ENCODE data around the gene FARS2. TPM values are rescaled to one million over a fixed set of nuclear protein-coding genes. Genes with fewer than 3 reads are reported as not detected.

FARS2 gene
- total and polyA plus RNA-seq, 10 donors: 9.0 to 27.4 (median 19.8) TPM

DNA sequence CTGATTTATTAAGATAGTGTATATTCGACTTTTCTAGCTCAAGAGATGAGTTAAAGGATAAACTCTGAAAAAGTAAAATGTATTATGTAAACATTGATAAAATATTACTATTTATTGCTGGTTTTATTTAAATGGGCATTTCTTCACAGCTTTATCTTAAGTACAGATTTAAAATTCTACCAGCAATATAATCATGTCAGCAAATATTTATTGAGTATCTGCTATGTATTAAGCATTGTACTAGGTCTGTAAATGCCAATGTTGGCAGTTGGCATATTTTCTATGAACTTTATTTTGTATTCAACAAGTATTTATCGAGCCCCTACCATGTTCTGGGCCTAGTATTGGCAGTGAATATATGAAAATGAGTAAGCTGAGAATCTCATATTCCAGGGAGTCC lies 231.0 kb downstream of the FARS2 start:
- Histone ChIP-seq H3K9me3 (no peaks in the 10 kb centered on the region), H3K36me3 (peaks cover 0 to 12% (median 0%) of the 10 kb centered on the region in 6 donors), H3K27me3 (replicated peaks in 1 of 7) (no peaks in the 10 kb centered on the region), H3K27ac (no peak overlapping the region), H3K4me3 (no peak overlapping the region), H3K4me1 (no peaks in the 10 kb centered on the region)
- no peak for DNase-seq
- no peak for TF ChIP-seq POLR2AphosphoS5 (IDR thresholded peaks at IDR 0.05)
- no peak for TF ChIP-seq POLR2A (IDR thresholded peaks at IDR 0.05)
- TF ChIP-seq, protein P1, sequence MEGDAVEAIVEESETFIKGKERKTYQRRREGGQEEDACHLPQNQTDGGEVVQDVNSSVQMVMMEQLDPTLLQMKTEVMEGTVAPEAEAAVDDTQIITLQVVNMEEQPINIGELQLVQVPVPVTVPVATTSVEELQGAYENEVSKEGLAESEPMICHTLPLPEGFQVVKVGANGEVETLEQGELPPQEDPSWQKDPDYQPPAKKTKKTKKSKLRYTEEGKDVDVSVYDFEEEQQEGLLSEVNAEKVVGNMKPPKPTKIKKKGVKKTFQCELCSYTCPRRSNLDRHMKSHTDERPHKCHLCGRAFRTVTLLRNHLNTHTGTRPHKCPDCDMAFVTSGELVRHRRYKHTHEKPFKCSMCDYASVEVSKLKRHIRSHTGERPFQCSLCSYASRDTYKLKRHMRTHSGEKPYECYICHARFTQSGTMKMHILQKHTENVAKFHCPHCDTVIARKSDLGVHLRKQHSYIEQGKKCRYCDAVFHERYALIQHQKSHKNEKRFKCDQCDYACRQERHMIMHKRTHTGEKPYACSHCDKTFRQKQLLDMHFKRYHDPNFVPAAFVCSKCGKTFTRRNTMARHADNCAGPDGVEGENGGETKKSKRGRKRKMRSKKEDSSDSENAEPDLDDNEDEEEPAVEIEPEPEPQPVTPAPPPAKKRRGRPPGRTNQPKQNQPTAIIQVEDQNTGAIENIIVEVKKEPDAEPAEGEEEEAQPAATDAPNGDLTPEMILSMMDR (IDR thresholded peaks at IDR 0.05 in 8 of 11, conservative IDR thresholded peaks at IDR 0.05 in 3 of 11): no peak
- intact Hi-C loops (cut with DNase I; ENCODE audit: low total_unique reads): no loop called here
- 86 to 96% (median 92%) methylated on average over 2 of the region's 2 CpGs for WGBS, 5 donors

DNA sequence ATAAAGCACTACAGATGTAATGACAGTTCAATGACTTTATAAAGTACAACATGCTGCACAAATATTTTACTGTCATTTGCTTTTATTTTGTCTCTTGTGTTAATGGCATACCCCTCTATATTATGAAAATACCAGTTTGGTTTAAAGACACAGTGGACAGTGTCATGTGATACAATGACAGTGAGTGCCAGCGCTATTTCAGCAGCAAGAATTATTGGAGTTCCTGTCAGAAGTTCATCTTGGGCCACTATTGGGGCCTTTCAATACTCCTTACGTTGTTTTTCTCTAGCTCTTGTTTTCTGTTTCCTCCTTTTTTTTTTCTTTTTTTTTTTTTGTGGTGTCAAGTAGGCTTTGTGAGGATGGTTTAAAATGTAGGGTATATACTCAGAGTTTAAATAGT lies 232.5 kb downstream of the FARS2 start:
- H3K27me3 ChIP-seq (replicated peaks in 1 of 7): no peaks in the 10 kb centered on the region
- H3K4me1 ChIP-seq: no peaks in the 10 kb centered on the region
- intact Hi-C loops (cut with DNase I; ENCODE audit: low total_unique reads): no loop called here
- no peak for TF ChIP-seq POLR2A (IDR thresholded peaks at IDR 0.05)
- TF ChIP-seq POLR2AphosphoS5 (IDR thresholded peaks at IDR 0.05): no peak
- TF ChIP-seq, protein P1 (IDR thresholded peaks at IDR 0.05 in 8 of 11, conservative IDR thresholded peaks at IDR 0.05 in 3 of 11): no peak
- WGBS, 5 donors: 78 to 90% (median 88%) methylated on average over 2 of the region's 2 CpGs
- no peak overlapping the region for H3K27ac ChIP-seq
- no peak overlapping the region for H3K4me3 ChIP-seq
- no peaks in the 10 kb centered on the region for H3K9me3 ChIP-seq
- DNase-seq: no peak
- peaks cover 0 to 4% (median 0%) of the 10 kb centered on the region in 6 donors for H3K36me3 ChIP-seq

DNA sequence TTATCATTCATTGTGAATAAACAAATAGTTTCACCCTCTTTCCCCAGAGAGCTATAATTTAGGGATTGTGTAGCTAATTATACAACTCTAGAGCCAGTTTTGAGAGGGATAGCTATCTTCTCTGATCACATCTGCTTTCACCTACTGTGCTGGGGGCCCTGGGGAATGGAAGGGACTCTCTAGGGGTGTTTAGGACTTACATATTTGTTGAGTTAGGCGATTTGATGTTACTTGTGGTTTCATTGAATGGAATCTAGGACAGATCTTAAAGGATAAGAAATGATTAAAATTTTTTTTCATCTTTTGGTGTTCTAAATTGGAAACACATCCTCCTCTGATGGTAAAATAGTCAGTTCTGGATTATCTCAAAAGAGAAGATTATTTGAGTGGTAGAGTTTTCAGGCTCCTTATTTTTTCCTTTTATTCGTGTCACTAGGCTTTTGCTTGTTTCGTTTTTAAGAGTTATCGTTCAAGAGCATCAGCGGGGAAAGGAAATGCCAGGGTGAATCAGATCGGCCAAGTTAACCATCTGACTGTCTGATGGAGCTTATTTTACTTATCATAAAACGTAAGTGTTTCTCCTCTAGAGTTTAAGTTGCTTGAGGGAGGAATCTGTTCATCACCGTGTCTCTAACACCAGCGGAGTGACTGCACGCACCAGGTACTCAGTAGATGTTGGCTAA lies 236.7 kb downstream of the FARS2 start:
- no peaks in the 10 kb centered on the region for H3K9me3 ChIP-seq
- no peaks in the 10 kb centered on the region for H3K4me1 ChIP-seq
- no peak for DNase-seq
- H3K27ac ChIP-seq: no peak overlapping the region
- no peak overlapping the region for H3K4me3 ChIP-seq
- 76 to 89% (median 85%) methylated on average over 10 of the region's 10 CpGs for WGBS, 5 donors
- intact Hi-C loops (cut with DNase I; ENCODE audit: low total_unique reads): no loop called here
- TF ChIP-seq POLR2A (IDR thresholded peaks at IDR 0.05) (no peak), POLR2AphosphoS5 (IDR thresholded peaks at IDR 0.05) (no peak)
- TF ChIP-seq, protein P1 (IDR thresholded peaks at IDR 0.05 in 8 of 11, conservative IDR thresholded peaks at IDR 0.05 in 3 of 11): no peak
- no peaks in the 10 kb centered on the region for H3K27me3 ChIP-seq (replicated peaks in 1 of 7)
- no peaks in the 10 kb centered on the region for H3K36me3 ChIP-seq

DNA sequence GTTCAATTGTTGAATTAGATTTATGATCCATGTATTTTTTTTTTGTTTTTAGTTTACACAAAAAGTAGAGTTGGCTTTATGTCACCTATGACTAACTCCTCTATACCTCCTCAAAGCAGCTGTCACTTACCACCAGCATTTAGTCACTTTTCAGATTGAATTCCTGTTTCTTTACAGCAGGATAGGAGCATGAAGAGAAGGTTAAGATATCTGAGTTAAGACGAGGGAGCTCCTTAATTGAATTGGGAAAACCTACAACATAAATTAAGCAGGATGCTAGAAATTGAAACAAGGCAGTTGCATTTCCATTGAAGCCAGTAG lies 237.2 kb downstream of the FARS2 start:
- TF ChIP-seq, protein P1 (IDR thresholded peaks at IDR 0.05 in 8 of 11, conservative IDR thresholded peaks at IDR 0.05 in 3 of 11): no peak
- TF ChIP-seq POLR2AphosphoS5 (IDR thresholded peaks at IDR 0.05) (no peak), POLR2A (IDR thresholded peaks at IDR 0.05) (no peak)
- DNase-seq: no peak
- intact Hi-C loops (cut with DNase I; ENCODE audit: low total_unique reads): no loop called here
- 85 to 95% (median 89%) methylated on average over 1 of the region's 1 CpG for WGBS, 5 donors
- no peaks in the 10 kb centered on the region for H3K9me3 ChIP-seq
- H3K4me1 ChIP-seq: no peaks in the 10 kb centered on the region
- H3K4me3 ChIP-seq: no peak overlapping the region
- no peaks in the 10 kb centered on the region for H3K36me3 ChIP-seq
- H3K27me3 ChIP-seq (replicated peaks in 1 of 7): no peaks in the 10 kb centered on the region
- H3K27ac ChIP-seq: no peak overlapping the region

Data from spleen (tissue), 11 donors.